KMS-11 (cell line): ENCODE data around the gene KCNIP1.

ENCODE experiments used
- H2AFZ ChIP-seq: fragments of 200-600 bp; sonication (generic); 2 replicates; pipeline ENCODE4 v1.6.1; 2016; ENCODE audit warnings: antibody characterized with exemption, mixed run types, low read depth
- H3K27ac ChIP-seq: fragments of 200-600 bp; sonication (generic); 2 replicates; pipeline ENCODE4 v1.6.1; 2016; ENCODE audit warnings: mild to moderate bottlenecking, mixed run types
- H3K27me3 ChIP-seq: fragments of 200-600 bp; sonication (generic); 2 replicates; pipeline ENCODE4 v1.6.1; 2017; ENCODE audit warnings: mild to moderate bottlenecking, low read depth, mixed run types, moderate library complexity; ENCODE audit not compliant: insufficient read depth
- H3K36me3 ChIP-seq: fragments of 200-600 bp; sonication (generic); 2 replicates; pipeline ENCODE4 v1.6.1; 2017; ENCODE audit warnings: mild to moderate bottlenecking, mixed run types; ENCODE audit not compliant: insufficient read depth
- H3K4me1 ChIP-seq: fragments of 200-600 bp; sonication (generic); 2 replicates; pipeline ENCODE4 v1.6.1; 2016; ENCODE audit warnings: mild to moderate bottlenecking, low read depth, mixed run types; ENCODE audit not compliant: poor library complexity, severe bottlenecking
- H3K4me2 ChIP-seq: fragments of 200-600 bp; sonication (generic); 2 replicates; pipeline ENCODE4 v1.7.0; 2016; ENCODE audit warnings: mild to moderate bottlenecking, mixed run types
- H3K4me3 ChIP-seq: fragments of 200-600 bp; sonication (generic); IDR thresholded peaks from 2 replicates; pipeline ENCODE4 v1.6.1; 2017; ENCODE audit warnings: low read depth, low read length, mixed read lengths; ENCODE audit not compliant: insufficient read depth
- H3K79me2 ChIP-seq: fragments of 200-600 bp; sonication (generic); 2 replicates; pipeline ENCODE4 v1.6.1; 2016; ENCODE audit warnings: low read depth, mixed run types; ENCODE audit not compliant: insufficient read depth
- H3K9ac ChIP-seq: fragments of 200-600 bp; sonication (generic); 2 replicates; pipeline ENCODE4 v1.6.1; 2016; ENCODE audit warnings: mild to moderate bottlenecking, mixed run types
- H4K20me1 ChIP-seq: fragments of 200-600 bp; sonication (generic); 2 replicates; pipeline ENCODE4 v1.6.1; 2016; ENCODE audit warnings: mild to moderate bottlenecking, mixed run types; ENCODE audit not compliant: insufficient read depth
- CTCF ChIP-seq: fragments of 200-600 bp; sonication (generic); conservative IDR thresholded peaks from 2 replicates; pipeline ENCODE4 v1.6.1; 2017; ENCODE audit warnings: low read depth, mild to moderate bottlenecking, antibody characterized with exemption, low read length, moderate library complexity, mixed read lengths

The KCNIP1 gene

DNA sequence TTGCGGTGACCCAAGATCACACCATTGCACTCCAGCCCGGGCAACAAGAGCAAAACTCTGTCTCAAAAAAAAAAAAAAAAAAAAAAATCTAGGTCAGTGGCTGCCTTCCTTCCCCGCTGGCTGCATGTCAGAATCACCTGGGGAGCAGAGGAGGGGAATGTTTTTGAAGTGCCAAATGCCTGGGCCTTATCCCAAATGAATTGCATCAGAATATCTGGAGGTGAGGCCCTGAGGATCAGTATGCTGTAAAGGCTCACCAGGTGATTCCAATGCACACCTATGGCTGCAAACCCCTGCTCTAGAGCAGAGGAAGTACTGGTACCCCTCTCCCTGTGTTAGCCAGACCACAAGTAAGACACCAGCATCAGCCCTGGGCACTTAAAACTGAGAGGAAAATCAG, 235.0 kb downstream of the KCNIP1 start:
- no peaks in the 10 kb centered on the region for H4K20me1 ChIP-seq
- H3K9ac ChIP-seq: no peak overlapping the region
- H3K36me3 ChIP-seq: no peaks in the 10 kb centered on the region
- no peaks in the 10 kb centered on the region for H3K27me3 ChIP-seq
- TF ChIP-seq CTCF: no peak
- H3K27ac ChIP-seq: no peak overlapping the region
- no peaks in the 10 kb centered on the region for H3K4me1 ChIP-seq
- no peak overlapping the region for H2AFZ ChIP-seq
- no peak overlapping the region for H3K4me2 ChIP-seq
- no peak overlapping the region for H3K4me3 ChIP-seq
- H3K79me2 ChIP-seq: no peaks in the 10 kb centered on the region

DNA sequence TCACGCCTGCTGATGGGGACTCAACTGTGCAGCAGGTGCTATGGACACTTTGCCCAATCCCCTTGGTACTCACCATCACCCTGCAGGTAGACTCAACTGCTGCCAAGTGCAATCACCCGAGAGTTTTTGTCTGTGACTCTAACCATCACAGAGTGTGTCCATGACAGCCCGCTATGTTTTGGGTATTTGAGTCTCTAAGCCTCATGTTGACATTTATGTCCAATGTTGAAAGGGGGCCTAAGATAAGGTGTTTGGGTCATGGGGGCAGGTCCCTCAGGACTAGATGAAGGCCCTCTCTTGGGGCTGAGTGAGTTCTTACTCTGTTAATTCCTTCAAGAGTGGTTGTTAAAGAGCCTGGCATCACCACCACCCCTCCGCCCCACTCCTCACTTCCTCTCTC, 235.6 kb downstream of the KCNIP1 start:
- Histone ChIP-seq H2AFZ (no peak overlapping the region), H3K36me3 (no peaks in the 10 kb centered on the region), H3K79me2 (no peaks in the 10 kb centered on the region), H3K4me1 (no peaks in the 10 kb centered on the region), H3K27ac (no peak overlapping the region), H3K4me2 (no peak overlapping the region), H3K9ac (no peak overlapping the region), H3K4me3 (no peak overlapping the region), H3K27me3 (no peaks in the 10 kb centered on the region), H4K20me1 (no peaks in the 10 kb centered on the region)
- TF ChIP-seq CTCF: no peak

DNA sequence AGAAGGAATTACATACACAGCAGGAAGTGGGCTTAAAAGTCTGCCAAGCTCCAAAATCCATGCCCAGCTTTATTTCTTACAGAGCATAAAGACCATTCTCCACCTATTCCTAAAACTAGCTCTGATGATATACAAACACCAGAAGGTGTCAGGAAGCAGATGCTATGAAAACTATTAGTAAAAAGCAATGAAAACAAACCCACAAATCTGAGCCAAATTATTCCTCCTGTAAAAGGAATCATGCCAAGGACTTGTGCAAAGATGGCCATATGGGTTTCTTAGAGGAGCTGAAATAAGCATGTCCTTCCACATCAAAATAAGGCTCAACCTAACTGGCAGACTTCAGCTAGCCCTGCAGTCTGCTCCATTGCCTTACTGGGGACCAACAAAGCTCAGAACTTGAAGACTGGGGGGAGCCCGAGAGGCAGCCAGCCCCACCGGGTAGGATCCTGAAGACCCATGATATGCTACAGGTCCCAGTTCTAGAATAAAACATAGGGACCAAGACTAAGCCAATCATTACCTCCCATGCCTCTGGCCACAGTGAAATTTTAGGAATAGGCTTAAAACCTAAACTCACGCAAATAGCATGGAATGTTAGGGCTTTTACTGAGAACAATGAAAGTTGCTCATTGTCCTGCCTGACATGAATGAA, 236.9 kb downstream of the KCNIP1 start:
- H3K4me1 ChIP-seq: peaks cover 11% of the 10 kb centered on the region
- H3K4me2 ChIP-seq: no peak overlapping the region
- H3K79me2 ChIP-seq: no peaks in the 10 kb centered on the region
- TF ChIP-seq CTCF: no peak
- H3K27ac ChIP-seq: no peak overlapping the region
- no peak overlapping the region for H3K4me3 ChIP-seq
- H2AFZ ChIP-seq: no peak overlapping the region
- no peaks in the 10 kb centered on the region for H4K20me1 ChIP-seq
- H3K9ac ChIP-seq: no peak overlapping the region
- no peaks in the 10 kb centered on the region for H3K27me3 ChIP-seq
- no peaks in the 10 kb centered on the region for H3K36me3 ChIP-seq

GRCh38 chr5:170741801-170742200, 238.0 kb downstream of the KCNIP1 start:
- Histone ChIP-seq H2AFZ (no peak overlapping the region), H3K4me1 (peaks cover 22% of the 10 kb centered on the region), H3K27me3 (no peaks in the 10 kb centered on the region), H3K36me3 (no peaks in the 10 kb centered on the region), H3K27ac (no peak overlapping the region), H3K9ac (no peak overlapping the region), H4K20me1 (no peaks in the 10 kb centered on the region), H3K79me2 (no peaks in the 10 kb centered on the region), H3K4me3 (no peak overlapping the region), H3K4me2 (no peak overlapping the region)
- no peak for TF ChIP-seq CTCF

DNA sequence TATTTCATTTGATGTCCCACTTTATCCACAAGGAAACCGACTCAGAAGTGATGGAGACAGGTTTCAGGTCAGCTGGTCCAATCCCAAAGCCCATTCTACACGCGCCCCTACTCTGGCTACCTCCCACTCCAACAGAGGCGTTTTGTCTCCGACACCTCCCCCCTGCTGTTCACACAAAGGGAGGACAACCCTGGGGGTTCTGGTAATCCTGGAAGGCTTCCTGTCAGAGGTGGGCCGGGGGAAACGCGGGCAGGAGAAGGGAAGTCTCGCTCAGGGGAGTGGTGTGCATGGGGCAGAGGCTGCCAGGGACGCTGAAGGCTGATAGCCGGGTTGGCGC, 240.0 kb downstream of the KCNIP1 start:
- no peaks in the 10 kb centered on the region for H3K79me2 ChIP-seq
- H3K4me2 ChIP-seq: no peak overlapping the region
- H3K27ac ChIP-seq: no peak overlapping the region
- peaks cover 23% of the 10 kb centered on the region for H3K4me1 ChIP-seq
- H3K27me3 ChIP-seq: no peaks in the 10 kb centered on the region
- no peak overlapping the region for H2AFZ ChIP-seq
- H3K36me3 ChIP-seq: no peaks in the 10 kb centered on the region
- H4K20me1 ChIP-seq: no peaks in the 10 kb centered on the region
- no peak overlapping the region for H3K4me3 ChIP-seq
- H3K9ac ChIP-seq: no peak overlapping the region
- no peak for TF ChIP-seq CTCF
